HEK293 (cell line): Measurements from ENCODE around the gene ASIC3.

ENCODE experiments used
- BCL11A ChIP-seq: fragments of 450-650 bp; formaldehyde crosslinking; IDR thresholded peaks from 2 replicates; pipeline ENCODE4 v1.5.1; 2016; ENCODE audit warnings: low read depth, missing biosample characterization, missing genetic modification characterization
- GLI2 ChIP-seq: fragments of 450-650 bp; formaldehyde crosslinking; IDR thresholded peaks from 2 replicates; pipeline ENCODE4; 2017; ENCODE audit warnings: missing biosample characterization, missing genetic modification characterization, low read depth, borderline replicate concordance
- GLIS2 ChIP-seq: fragments of 450-650 bp; formaldehyde crosslinking; IDR thresholded peaks from 2 replicates; pipeline ENCODE4 v1.5.1; 2016; ENCODE audit warnings: missing biosample characterization, missing genetic modification characterization
- HIC1 ChIP-seq: fragments of 450-650 bp; formaldehyde crosslinking; IDR thresholded peaks from 2 replicates; pipeline ENCODE4 v1.5.1; 2016; ENCODE audit warnings: missing biosample characterization, missing genetic modification characterization
- HOXC10 ChIP-seq: sonication (generic); formaldehyde crosslinking; IDR thresholded peaks from 2 replicates; pipeline ENCODE4 v1.8.1; 2023; ENCODE audit warnings: mild to moderate bottlenecking, missing genetic modification reagents
- KLF17 ChIP-seq: fragments of 450-650 bp; formaldehyde crosslinking; IDR thresholded peaks from 2 replicates; pipeline ENCODE4 v1.5.1; 2016; ENCODE audit warnings: missing biosample characterization, missing genetic modification characterization
- MZF1 ChIP-seq: fragments of 450-650 bp; formaldehyde crosslinking; IDR thresholded peaks from 2 replicates; pipeline ENCODE4 v1.5.1; 2017; ENCODE audit warnings: missing biosample characterization, missing genetic modification characterization, borderline replicate concordance
- ZBTB10 ChIP-seq: fragments of 450-650 bp; formaldehyde crosslinking; IDR thresholded peaks from 2 replicates; pipeline ENCODE4 v1.5.1; 2016; ENCODE audit warnings: missing biosample characterization, missing genetic modification characterization
- ZBTB20 ChIP-seq: fragments of 450-650 bp; formaldehyde crosslinking; IDR thresholded peaks from 2 replicates; pipeline ENCODE4 v1.5.1; 2016; ENCODE audit warnings: missing biosample characterization, missing genetic modification characterization
- ZBTB48 ChIP-seq: fragments of 450-650 bp; formaldehyde crosslinking; IDR thresholded peaks from 2 replicates; pipeline ENCODE4 v1.5.1; 2016; ENCODE audit warnings: missing biosample characterization, missing genetic modification characterization
- ZBTB8A ChIP-seq: fragments of 450-650 bp; formaldehyde crosslinking; IDR thresholded peaks from 2 replicates; pipeline ENCODE4 v1.5.1; 2016; ENCODE audit warnings: missing biosample characterization, missing genetic modification characterization
- ZFP37 ChIP-seq: fragments of 450-650 bp; formaldehyde crosslinking; IDR thresholded peaks from 2 replicates; pipeline ENCODE4 v1.5.1; 2016; ENCODE audit warnings: missing biosample characterization, missing genetic modification characterization
- ZIC2 ChIP-seq: fragments of 450-650 bp; formaldehyde crosslinking; IDR thresholded peaks from 2 replicates; pipeline ENCODE4 v1.5.1; 2016; ENCODE audit warnings: missing biosample characterization, missing genetic modification characterization
- ZNF10 ChIP-seq: fragments of 450-650 bp; formaldehyde crosslinking; IDR thresholded peaks from 2 replicates; pipeline ENCODE4 v1.5.1; 2017; ENCODE audit warnings: missing biosample characterization, missing genetic modification characterization
- ZNF138 ChIP-seq: fragments of 450-650 bp; formaldehyde crosslinking; IDR thresholded peaks from 2 replicates; pipeline ENCODE4 v1.5.1; 2016; ENCODE audit warnings: missing biosample characterization, missing genetic modification characterization, borderline replicate concordance
- ZNF2 ChIP-seq: fragments of 450-650 bp; formaldehyde crosslinking; IDR thresholded peaks from 2 replicates; pipeline ENCODE4 v1.5.1; 2016; ENCODE audit warnings: missing biosample characterization, missing genetic modification characterization
- ZNF221 ChIP-seq: fragments of 450-650 bp; formaldehyde crosslinking; IDR thresholded peaks from 2 replicates; pipeline ENCODE4 v1.5.1; 2017; ENCODE audit warnings: missing biosample characterization, missing genetic modification characterization, borderline replicate concordance
- ZNF266 ChIP-seq: fragments of 450-650 bp; formaldehyde crosslinking; IDR thresholded peaks from 2 replicates; pipeline ENCODE4 v1.5.1; 2016; ENCODE audit warnings: missing biosample characterization, missing genetic modification characterization, low read depth
- ZNF354C ChIP-seq: fragments of 450-650 bp; formaldehyde crosslinking; IDR thresholded peaks from 2 replicates; pipeline ENCODE4 v1.5.1; 2016; ENCODE audit warnings: missing biosample characterization, missing genetic modification characterization, low read depth, borderline replicate concordance
- ZNF394 ChIP-seq: fragments of 450-650 bp; formaldehyde crosslinking; IDR thresholded peaks from 2 replicates; pipeline ENCODE4 v1.5.1; 2016; ENCODE audit warnings: missing biosample characterization, missing genetic modification characterization, mild to moderate bottlenecking, moderate library complexity, borderline replicate concordance
- ZNF518A ChIP-seq: fragments of 450-650 bp; formaldehyde crosslinking; conservative IDR thresholded peaks from 2 replicates; pipeline ENCODE4 v1.5.1; 2016; ENCODE audit warnings: low read depth, missing biosample characterization, missing genetic modification characterization
- ZNF558 ChIP-seq: fragments of 450-650 bp; formaldehyde crosslinking; IDR thresholded peaks from 2 replicates; pipeline ENCODE4 v1.5.1; 2016; ENCODE audit warnings: missing biosample characterization, missing genetic modification characterization
- ZNF621 ChIP-seq: fragments of 450-650 bp; formaldehyde crosslinking; IDR thresholded peaks from 2 replicates; pipeline ENCODE4 v1.5.1; 2017; ENCODE audit warnings: missing biosample characterization, missing genetic modification characterization
- ZXDB ChIP-seq: fragments of 450-650 bp; formaldehyde crosslinking; IDR thresholded peaks from 2 replicates; pipeline ENCODE4 v1.5.1; 2016; ENCODE audit warnings: missing biosample characterization, missing genetic modification characterization

ASIC3 gene

GRCh38 chr7:151081170-151082101 is 33.1 kb downstream of the ASIC3 start (continued):
- TF ChIP-seq ZNF518A (tag by site-specific recombination) (no peak), ZNF354C (tag by site-specific recombination) (no peak), ZNF266 (tag by site-specific recombination) (0 out of 2 replicates have a peak, but pooled peaks have one; percentile 8), ZBTB10 (peak; percentile 49; the same call in 1 of the 2 replicates), ZNF138 (no peak), ZNF10 (0 out of 2 replicates have a peak, but pooled peaks have one; percentile 64), ZIC2 (peak; percentile 63), GLI2 (no peak), ZXDB (peak; percentile 36), MZF1 (tag by site-specific recombination) (no peak), ZNF558 (tag by site-specific recombination) (no peak), ZBTB20 (tag by site-specific recombination) (peak; percentile 85), ZNF394 (peak; percentile 88), ZNF221 (no peak), HIC1 (tag by site-specific recombination) (peak; percentile 54; the same call in 1 of the 2 replicates), ZNF2 (tag by site-specific recombination) (peak; percentile 22; the same call in 1 of the 2 replicates), ZBTB48 (tag by site-specific recombination) (peak; percentile 61; the same call in 1 of the 2 replicates), ZBTB8A (tag by site-specific recombination) (peak; percentile 40; the same call in 1 of the 2 replicates), ZNF621 (tag by site-specific recombination) (no peak), KLF17 (tag by site-specific recombination) (0 out of 2 replicates have a peak, but pooled peaks have one; percentile 62), ZFP37 (tag by site-specific recombination) (peak; percentile 32; the same call in 1 of the 2 replicates), BCL11A (tag by site-specific recombination) (peak; percentile 17; the same call in 1 of the 2 replicates), GLIS2 (peak; percentile 88), HOXC10 (no peak)
